Effector CD4-positive, alpha-beta T cell (primary cell): ENCODE results near the gene GTF3C1.
"Not testable (repeated sequence)": the region's sequence is repeated elsewhere in the genome, so short reads cannot be mapped to it uniquely, and the experiment has no call there.

ENCODE experiments used
- DNase-seq: peaks from one replicate; pipeline ENCODE4 v3.0.0-alpha.2; 2020

Gene GTF3C1

GRCh38 chr16:27437946-27438345 lies 111.8 kb downstream of the GTF3C1 start:
- DNase-seq, result no peak

GRCh38 chr16:27436921-27437650 lies 112.6 kb downstream of the GTF3C1 start:
- no peak for DNase-seq

GRCh38 chr16:27436065-27436464 lies 113.6 kb downstream of the GTF3C1 start:
- DNase-seq, result no peak

GRCh38 chr16:27435146-27435545 lies 114.6 kb downstream of the GTF3C1 start:
- not testable (repeated sequence) for DNase-seq

- no peak for DNase-seq
Observed at GRCh38 chr16:27434141-27435051, 115.3 kb downstream of the GTF3C1 start.

GRCh38 chr16:27433636-27434035 lies 116.1 kb downstream of the GTF3C1 start:
- DNase-seq, result no peak

- DNase-seq, result not testable (repeated sequence)
Observed at GRCh38 chr16:27433191-27433590, 116.5 kb downstream of the GTF3C1 start.

GRCh38 chr16:27432558-27432957 lies 117.2 kb downstream of the GTF3C1 start:
- no peak for DNase-seq

GRCh38 chr16:27431773-27432532 lies 117.8 kb downstream of the GTF3C1 start:
- no peak for DNase-seq

GRCh38 chr16:27430923-27431484 lies 118.7 kb downstream of the GTF3C1 start:
- DNase-seq, result no peak

- DNase-seq, result no peak
Observed at GRCh38 chr16:27430512-27430911, 119.2 kb downstream of the GTF3C1 start.

GRCh38 chr16:27429981-27430441 lies 119.7 kb downstream of the GTF3C1 start:
- DNase-seq, result no peak

GRCh38 chr16:27429330-27429871 lies 120.3 kb downstream of the GTF3C1 start:
- no peak for DNase-seq

GRCh38 chr16:27428026-27428785 lies 121.5 kb downstream of the GTF3C1 start:
- DNase-seq, result no peak

GRCh38 chr16:27427538-27427937 lies 122.2 kb downstream of the GTF3C1 start:
- DNase-seq, result no peak

- DNase-seq, result peak; percentile 65
Observed at GRCh38 chr16:27426423-27427408, 123.0 kb downstream of the GTF3C1 start.

GRCh38 chr16:27425961-27426360 lies 123.8 kb downstream of the GTF3C1 start:
- no peak for DNase-seq

- DNase-seq, result no peak
Observed at GRCh38 chr16:27424772-27425498, 124.8 kb downstream of the GTF3C1 start.

- no peak for DNase-seq
Observed at GRCh38 chr16:27421961-27422740, 127.6 kb downstream of the GTF3C1 start.
